Measurements from ENCODE around the gene ADGRB2. TPM values are rescaled to one million over a fixed set of nuclear protein-coding genes. Genes with fewer than 3 reads are reported as not detected.

Gene ADGRB2
- total RNA-seq, 1 donor from 2014 or later, result 0.24 TPM

DNA sequence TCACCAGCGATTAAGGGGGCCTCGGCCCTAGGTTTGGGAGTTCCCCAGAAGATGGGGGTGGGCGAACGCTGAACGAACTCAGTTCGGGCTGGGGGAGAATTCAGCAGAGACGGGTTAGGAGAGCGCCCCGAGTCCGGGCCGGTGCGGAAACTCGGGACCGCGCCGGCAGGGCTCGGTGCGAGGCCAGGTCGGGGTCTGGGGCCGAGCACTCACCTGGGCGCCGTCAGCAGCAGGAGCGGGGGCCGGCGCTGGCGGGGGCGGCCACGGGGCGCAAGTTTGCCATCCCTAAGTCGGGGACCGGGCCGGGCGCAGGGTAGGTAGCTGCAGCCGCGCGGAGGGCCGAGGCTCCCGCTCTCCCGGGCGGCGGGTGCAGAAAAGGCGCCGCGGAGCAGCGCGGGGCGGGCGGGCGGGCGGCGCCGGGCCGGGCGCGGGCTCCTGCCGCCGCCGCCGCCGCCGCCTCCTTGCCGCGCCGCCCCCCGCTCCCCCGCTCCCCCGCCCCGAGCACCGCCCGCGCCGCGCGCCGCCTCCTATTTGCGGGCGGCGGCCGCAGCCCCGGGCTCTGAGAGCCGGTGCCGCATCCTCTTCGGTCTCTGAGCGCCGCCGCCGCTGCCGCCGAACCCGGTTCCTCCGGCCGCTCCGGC lies 349 bp downstream of the ADGRB2 start:
- ATAC-seq, result no peak

DNA sequence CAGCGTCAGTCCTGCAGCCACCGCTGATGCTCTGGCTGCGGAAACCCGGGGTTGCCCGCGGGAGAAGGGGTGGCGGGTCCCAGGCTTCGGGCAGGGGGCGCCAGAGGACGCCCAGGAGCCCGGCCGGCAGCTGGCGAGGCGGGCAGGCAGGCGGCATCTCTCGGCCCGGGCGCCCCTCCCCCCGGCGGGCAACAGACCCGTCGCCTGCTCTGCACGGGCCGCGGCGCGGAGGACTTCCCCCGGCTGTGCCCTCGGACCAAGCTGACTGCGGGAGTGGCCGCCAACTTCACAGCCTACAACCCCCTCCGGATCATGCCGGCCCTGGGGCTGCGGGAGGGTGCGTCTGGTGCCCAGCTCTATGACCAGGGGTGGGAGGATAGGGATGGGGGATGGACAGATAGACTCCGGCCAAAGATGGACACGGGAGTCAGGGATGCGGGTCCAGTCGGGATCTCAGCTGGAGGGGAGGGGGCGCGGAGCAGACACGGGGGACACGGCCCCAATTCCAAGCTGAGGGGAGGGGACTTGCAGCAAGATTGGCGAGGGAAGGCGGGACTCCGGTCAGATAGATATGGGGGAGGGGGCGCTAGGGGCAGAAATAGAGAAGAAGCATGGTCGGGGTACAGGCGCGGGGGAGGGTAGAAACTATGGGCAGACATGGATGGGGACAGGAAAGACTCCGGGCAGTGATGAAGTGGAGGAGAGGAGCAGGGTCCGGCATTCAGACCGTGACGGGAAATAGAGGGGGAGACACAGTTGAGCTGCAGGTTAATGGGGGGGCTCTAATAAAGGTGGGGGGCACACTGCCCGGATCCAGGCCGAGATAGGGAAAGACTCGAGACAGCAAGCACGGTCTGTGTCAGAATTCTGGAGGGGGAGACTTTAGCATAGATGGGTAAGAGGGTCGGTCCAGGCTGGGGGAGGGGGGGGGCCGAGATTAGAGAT lies 1.1 kb downstream of the ADGRB2 start:
- ATAC-seq, result peak; percentile 7

DNA sequence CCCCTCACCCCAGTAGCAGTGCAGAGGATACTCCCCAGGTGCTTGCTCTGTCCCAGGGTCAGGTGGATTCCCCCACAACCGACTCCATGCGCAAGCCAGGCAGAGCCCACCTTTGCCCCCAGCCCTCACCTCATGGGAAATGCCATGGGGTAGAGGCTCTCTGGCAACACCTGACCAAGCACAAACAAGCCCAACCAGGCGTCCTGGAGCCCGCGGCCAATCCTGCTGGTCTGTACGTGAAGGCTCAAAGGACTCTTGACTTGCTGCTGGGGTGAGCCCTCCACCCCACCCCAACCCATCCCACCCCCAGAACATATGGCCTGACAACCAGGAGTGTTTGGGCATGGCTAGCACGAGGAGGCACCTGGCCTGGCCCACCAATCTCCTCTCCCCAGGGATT lies 1.8 kb downstream of the ADGRB2 start:
- no peak for ATAC-seq

DNA sequence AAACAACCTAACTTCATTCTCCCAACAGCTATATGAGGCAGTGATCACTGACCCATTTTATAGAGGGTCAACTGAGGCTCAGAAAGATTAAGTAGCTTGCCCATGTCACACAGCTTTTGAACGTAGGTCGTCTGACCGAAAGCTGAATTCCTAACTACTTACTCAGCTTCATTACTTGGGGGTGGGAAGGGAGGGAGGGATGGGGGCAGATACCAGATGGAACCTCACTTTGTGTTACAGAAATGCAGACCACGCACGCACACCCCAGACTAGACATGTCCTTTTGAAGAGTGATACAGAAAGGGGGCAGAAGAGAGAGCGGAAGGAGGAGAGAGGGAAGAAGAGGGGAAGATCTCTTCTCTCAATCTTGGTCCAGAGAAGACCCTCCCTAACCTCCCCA lies 2.3 kb downstream of the ADGRB2 start:
- no peak for ATAC-seq

DNA sequence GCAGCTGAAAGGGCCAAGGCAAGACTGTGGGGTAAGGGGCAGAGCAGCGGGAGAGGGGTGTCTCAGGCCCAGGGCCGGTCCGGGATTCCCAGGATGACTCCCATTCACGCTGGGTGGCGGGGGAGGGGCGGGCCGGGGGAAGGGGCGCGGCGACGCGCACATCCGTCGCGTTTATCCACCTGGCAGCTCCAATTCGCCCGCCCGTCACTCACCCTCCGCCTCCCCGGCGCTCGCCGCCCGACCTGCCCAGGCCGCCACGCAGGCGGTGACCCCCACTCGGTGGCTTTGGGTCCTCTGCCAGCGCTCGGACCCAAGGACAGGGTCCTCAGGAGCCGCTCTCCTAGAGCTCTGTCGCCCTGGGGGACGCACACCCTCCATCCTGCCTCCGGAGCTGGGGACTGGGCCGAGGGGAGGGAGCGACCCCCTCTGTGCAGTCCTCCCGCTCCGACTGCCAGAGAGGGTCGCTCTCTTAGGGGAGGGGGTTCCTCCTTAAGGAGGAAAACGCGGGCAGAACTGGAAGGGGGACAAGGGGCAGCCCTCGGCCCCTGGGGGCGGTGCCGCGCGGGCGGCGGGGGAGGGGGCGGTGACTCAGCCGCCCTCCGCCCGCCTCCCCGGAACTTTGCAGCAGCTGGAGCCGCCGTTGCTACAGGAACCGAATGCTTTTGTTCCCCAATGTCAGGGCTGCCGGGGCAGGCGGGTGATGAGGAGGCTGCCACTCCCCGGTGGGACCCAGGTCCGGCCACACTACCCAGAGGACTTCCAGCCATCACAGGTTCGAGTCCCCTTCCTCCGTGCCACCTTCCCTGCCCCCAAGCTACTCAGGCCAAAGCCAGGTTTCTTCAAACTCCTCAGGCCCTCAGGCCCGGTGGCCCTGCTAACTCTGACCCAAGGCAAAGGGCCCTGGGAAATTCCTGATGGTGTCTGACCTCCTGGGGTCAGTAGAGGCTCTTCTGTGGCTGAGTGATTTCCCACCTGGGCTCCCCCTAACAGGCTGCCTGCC lies 3.4 kb downstream of the ADGRB2 start:
- ATAC-seq, result peak; percentile 38

DNA sequence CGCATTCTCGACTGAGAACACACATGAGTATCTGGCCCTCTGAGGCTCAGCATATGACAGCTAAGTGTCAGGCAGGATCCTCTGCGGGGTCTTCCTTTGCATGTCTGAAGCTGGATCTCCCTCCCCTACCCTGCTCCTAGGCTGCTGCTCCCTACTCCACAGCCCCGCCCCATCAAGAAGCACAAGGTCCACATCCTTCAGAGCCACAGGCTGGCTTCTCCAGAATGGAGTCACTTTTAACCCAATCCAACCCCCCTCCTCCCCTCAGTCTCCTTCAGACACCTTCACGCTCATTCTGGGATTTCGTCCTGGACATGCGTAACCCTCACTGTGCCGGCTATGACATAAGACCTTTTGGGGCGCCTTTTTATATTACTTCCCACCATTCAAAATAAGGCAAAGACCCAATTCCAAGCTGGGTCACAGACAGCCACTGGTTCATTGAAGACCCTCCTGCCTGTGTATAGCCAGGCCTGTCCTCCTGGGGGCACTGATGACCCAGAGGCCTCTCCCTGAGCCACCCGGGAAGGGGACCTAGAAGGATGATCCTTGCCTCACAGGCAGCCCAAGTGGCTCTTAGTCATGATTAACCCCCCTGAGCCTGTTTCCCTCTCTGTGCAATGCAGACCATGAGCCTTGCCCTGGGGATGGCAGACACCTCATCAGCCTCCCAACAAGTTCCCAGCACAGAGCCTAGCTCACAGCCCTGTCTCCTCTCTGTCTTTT lies 4.7 kb downstream of the ADGRB2 start:
- ATAC-seq, result no peak

DNA sequence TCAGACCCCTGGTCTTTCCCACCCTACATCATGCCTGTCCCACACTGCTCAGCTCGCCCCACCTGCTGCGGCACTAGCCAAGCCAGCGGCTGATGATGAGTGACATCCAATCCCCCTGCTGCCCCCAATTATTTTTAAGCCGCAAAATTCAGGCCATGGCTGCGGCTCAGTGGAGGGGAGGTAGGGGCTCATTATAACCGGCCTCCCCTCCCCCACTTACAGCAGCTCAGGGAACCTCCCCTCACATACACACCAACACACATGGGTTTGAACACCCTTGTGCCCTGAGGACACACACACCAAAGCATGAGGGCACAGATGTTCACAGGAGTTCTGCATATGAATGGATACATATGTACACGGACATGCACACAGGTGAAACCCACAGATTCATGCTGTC lies 5.3 kb downstream of the ADGRB2 start:
- no peak for ATAC-seq

DNA sequence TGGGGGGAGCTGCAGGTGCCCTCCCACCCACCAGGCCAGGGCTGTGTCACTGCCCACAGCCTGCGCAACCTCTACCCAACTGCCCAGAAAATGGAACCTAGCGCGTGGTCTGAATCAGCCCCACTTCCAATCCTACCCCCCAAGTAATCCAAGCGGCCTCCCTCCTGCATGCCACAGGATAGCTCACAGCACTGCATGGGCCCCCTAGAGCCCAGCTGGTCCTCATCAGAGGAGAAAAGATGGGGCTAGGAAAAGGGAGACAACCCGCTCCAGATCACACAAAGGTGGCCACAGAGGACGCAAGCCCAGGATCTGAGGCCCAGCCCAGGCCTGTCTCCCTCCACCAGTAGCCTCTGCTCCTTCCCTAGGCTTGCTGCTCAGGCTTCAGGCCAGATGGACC lies 6.2 kb downstream of the ADGRB2 start:
- no peak for ATAC-seq

DNA sequence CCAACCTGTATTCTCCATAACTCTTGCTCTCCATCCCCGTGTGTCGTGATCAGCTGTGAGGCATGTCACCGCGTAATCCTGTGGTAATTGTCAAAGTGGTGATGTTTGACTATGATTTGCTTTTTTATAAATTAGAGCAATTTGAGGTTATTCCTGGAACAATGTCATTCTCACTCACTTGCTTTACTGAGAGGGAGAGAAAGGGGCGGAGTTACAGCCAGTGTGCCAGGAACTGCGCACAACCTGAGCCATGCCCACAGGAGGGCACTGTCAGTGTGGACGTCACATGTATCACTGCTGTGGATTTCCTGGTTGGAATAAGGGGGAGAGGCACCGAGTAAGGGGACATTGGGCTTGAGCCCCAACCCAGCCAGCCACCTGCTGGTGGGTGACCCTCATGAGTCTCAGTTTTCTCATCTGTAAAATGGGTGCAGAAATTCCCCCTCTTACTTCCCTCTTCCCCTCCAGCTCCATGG lies 6.9 kb downstream of the ADGRB2 start:
- no peak for ATAC-seq

DNA sequence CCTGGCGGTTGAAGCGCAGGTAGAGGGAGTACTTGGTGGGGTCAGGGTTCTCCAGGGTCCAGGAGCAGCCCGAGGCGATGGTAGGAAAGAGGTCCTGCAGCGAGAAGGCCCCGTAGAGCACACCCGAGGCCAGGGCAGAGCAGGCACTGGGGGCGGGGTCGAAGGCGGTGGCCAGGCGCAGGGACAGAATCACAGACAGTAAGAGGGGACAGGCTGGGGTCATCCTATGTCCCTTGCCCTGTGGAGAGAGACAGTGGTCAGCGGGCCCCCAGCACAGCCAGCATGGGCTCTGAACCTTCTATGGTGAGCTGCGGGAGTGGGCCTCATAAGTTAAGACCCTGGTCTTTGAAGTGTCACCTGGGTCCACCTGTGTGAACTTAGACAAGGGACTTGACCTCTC lies 7.6 kb downstream of the ADGRB2 start:
- no peak for ATAC-seq

DNA sequence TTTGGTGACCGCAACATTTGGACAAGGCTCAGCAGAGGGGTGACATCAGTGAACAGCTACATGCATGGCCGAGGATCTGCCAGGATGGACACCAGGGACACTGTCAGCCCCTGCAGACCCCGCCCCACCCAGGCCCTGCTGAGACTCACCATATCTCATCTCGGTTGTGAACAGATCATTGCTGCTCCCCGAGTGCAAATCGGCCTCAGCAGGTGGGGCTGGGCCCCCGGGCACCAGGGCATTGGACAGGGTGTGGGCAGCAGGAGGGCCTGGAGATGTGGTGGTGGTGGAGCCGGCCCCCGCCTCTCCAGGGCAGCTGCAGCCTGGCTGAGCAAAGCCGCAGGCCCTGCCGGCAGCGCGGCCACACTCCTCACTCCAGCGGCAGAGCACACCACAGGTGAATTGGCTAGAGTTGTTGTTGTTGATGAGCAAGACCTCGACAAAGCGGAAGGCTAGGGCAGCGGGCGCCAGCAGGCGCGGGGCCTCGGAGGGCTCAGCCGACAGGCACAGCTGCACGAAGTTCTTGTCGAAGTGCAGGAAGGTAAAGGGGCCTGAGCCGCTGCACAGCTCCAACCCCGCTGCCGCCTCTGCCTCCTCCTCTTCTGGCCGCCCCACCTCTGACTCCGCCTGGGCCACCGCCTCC lies 8.2 kb downstream of the ADGRB2 start:
- ATAC-seq, result no peak

DNA sequence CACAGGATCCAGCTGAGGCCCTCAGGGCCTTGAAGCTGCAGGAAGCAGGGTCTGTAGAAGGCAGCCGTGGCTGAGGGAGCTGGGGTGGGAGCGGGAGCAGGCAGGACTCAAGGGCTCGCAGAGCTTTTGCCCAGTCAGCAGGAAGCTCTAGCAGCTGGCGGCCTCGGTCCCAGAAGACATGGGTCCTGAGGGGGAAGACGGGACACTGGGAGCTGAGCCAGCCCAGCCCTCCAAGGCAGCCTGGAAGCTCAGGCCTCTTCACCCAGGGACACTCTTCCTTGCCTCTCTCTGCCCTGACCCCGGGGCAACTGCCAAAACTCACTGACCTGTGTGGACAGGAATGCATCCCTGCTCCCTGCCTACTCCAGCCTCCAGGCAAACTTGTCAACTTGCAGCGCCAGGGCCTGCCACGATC lies 8.9 kb downstream of the ADGRB2 start:
- ATAC-seq, result no peak

DNA sequence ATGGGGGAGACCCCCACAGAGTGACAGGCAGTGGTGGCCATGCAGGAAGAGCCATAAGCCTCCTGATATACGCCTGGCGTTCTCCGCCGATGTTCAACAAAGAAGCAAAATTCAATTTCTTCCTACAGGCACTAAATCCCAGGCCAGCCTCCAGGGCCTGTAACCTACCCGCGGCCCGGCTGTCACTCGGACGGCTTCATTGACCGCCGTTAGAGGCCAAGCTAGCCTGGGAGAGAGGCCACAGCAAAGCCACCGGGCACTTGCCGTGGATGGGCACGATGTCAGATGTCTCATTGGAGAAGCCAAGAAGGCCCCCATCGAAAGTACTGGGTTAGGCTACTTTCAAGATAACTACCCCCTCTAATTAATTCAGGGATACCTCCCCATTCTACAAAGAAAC lies 9.7 kb downstream of the ADGRB2 start:
- no peak for ATAC-seq

DNA sequence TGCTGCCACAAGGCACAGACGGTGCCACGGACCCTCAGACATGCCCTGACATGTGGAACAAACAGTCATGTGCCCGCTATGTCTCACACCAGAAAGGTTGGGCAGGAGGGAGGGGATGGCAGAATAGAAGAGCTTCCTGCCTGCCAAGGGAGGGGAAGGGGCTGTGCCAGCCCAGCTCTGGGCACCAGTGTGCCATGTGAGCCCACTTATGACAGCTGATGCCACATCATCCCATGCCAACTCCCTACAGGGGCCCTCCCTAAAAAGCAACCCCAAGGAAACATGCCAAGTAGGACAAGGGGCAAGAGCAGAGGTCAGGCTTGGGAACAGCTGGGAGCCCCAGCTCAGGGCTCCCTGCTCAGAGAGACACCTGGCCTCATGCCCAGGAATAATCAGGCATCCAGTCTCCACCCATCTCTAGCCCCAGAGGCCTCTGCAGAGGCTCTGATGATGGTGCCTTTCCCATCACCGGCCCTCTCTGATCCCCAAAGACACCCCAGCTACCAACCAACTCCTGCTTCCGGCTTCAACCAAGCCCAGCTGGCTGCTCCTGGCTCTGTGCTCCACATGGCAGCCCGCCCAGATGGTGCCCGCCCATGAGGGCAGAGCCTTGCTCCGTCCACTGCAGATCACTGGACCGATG lies 10.3 kb downstream of the ADGRB2 start:
- peak; percentile 4 for ATAC-seq

DNA sequence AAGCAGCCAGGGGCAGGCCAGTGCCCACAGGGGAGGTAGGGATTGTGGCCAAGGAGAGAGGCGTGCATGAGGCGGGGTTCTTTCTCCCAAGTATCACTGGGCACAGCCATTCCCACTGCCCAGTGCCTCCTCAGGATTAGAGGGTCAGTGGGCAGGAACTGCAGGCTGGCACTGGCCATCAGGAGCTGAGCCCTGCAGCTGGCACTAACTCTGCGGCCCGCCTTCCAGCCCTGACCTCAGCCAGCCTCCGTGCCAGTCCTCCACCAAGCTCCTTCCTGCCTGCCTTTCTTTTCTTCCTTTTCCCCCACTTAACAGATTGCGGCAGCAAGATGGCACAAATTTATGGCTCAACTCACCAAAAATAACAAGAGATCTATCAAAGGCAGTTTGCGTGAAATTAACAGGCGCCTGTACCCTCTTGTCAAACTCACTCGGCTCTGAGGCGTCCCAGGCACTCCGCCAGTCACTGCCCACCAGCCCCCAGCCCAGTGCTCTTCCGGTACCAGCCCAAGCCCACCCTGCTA lies 11.1 kb downstream of the ADGRB2 start:
- no peak for ATAC-seq

DNA sequence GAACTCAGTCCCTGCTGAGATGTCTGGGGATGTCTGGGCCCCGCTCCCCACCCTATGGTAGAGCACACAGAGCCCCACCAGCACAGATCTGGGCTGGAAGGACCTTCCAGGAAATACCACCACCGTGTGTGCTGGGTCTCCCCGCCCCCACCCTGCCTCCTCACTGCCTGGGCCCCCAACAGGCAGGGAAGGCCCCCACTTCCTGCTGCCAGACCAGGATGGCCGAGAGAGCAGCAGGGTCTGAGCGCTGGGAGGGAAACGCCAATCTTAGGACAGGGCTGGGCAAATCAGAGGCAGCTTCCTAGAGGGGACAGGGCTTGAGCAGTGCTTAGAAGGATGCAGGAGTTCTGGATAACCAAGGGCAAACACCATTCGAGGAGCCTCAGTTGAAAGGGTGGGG lies 11.9 kb downstream of the ADGRB2 start:
- no peak for ATAC-seq

DNA sequence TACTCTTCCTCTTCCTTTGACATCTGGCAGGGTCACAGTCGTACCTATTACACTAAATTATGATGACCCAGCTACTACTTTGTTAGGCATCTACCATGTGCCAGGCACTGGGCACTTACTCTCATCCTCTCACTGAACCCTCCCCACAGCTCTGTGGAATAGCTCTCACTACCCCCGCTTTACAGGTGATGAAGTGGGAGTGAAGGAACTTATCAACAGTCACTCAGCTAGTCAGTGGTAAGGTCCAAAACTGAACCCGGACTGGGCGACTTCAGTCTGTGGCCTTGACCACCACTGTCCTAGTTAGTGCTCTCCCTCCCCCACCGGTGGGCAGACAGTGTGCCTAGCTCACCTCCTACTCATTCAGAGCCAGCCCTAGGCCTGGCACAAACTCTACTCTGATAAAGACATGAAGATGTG lies 12.3 kb downstream of the ADGRB2 start:
- no peak for ATAC-seq

DNA sequence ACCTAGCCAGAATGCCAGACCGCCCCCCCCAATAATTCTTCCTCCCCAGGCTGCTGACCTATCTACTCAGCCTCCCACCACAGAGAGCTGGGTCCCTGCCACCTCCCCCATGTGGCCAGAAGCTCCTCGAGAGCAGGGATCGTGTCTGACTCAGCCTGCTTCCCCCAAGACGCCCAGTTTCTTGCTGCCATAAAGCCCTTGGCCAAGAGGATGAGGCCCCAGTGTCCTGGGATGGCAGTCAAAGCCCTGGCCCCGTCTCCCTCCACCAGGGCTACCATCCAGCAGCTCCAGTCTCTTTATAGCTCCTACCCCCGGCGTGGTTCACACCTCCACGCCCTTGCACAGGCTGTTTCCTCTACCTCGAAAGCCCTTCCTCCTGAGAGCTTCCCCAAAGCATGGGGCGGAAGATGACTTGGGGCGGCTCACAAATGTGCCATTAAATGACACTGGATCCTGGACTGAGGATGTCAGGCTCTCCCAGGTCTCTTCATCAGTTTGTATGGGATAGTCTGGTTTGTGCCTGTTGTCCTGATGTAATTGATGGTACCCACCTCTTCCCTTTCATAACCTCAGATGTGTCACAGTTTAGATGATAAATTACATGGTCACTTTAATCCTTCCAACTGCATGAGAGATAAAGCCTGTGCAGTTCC lies 13.2 kb downstream of the ADGRB2 start:
- ATAC-seq, result no peak

DNA sequence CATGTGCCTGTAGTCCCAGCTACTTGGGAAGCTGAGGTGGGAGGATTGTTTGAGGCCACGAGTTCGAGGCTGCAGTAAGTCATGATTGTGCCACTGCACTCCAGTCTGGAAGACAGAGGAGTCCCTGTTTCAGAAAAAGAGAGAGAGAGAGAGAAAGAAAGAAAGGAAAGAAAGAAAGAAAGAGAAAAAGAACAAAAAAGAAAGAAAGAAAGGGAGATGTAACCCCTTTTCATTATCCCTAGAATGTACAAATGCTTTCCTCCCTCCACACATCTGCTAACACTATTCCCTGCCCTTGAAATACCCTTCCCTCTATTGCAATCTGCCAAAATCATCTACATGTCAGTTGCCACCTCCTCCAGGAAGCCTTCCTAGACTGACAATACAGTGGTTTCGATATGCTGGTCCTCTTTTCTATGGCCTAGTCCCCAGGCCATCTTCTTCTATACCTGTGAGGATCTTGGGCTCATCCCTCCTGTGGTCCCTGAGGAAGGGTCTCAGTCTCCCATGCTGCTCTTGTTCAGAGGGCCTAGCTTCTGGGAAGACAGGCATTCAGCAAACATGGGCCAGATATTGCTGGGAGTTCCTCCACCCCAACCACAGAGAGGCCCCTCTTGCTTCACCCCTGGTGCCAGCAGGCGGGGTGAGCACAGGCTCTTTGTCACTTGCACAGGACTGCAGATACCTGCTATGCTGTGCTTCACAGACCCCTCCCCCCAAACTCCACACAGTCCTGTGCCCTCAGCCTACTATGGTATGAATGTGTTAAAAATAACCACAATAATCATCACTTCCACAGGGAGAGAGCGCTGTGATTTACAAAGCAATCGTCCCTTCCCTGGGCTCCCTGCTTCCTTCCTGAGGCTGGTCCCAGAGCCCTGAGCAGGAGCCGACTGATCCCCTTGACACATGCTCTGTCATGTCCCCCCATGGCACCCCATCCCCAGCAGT lies 14.1 kb downstream of the ADGRB2 start:
- ATAC-seq, result no peak

All from esophagus mucosa (tissue), 1 donor.